Activated T-helper 1 cell treated with anti-CD3 and anti-CD28 coated beads, Interleukin-2, amount 50 U/mL, for 16 hours (primary cell): Measurements from ENCODE around the gene OR2A1.
"Not testable (repeated sequence)": the region's sequence is repeated elsewhere in the genome, so short reads cannot be mapped to it uniquely, and the experiment has no call there.

Experiments
- DNase-seq, 2 donors: peaks; one replicate each; pipeline ENCODE4 v3.0.0-alpha.2; 2020; ENCODE audit warnings: low read depth in 1 of 2, low spot score in 1 of 2

Gene OR2A1

DNA sequence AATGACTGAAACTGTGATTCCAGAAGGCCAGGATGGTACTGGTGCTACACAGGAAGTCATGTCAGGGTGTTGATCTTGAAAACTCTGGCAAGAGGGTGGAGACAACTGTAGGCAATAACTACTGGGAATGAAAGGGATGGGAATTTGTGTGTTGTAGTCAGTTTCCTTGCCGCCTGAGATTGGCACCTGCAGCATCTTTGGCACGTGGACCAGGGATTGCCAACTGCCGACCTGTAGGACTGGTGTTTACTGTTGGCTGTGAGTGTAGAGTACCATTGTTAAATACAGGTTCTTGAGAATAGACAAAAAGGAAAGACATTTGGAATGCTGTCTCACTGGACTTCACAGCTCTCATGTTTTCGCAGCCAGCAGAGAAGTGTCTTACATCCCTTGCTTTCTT is 11.1 kb downstream of the OR2A1 start:
- not testable (repeated sequence) for DNase-seq

DNA sequence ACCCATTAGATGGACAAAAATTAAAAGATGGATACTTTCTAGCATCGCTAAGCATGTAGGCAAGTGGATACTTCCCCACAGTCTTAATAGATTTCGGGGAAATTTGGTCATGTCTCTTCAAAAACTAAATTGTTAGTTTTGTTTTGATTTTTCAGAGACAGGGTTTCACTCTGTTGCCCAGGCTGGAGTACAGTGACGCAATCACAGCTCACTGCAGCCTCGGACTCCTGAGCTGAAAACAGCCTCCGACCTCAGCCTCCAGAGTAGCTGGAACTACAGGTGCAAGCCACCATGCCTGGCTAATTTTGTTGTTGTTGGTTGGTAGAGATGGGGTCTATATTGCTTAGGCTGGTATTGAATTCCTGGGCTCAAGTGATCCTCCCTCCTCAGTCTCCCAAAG is 13.6 kb downstream of the OR2A1 start:
- not testable (repeated sequence) for DNase-seq

DNA sequence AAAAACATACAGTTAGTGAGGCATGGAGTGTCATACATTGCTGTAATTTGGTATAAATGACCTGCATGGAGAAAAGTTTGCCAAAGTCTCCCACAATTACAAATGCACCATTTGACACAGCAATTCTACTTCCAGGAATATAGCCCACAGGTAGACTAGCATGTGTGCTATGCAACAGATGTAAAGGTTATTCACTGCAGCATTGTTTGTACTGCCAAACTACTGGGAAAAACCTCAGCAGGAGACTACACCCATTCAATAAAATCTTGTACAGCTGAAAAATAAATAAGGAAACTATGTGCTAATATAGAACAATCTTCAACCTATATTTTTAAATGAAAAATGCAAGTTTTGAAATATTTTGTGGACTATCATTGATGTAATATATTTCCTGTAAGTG is 17.8 kb downstream of the OR2A1 start:
- DNase-seq, result not testable (repeated sequence)

DNA sequence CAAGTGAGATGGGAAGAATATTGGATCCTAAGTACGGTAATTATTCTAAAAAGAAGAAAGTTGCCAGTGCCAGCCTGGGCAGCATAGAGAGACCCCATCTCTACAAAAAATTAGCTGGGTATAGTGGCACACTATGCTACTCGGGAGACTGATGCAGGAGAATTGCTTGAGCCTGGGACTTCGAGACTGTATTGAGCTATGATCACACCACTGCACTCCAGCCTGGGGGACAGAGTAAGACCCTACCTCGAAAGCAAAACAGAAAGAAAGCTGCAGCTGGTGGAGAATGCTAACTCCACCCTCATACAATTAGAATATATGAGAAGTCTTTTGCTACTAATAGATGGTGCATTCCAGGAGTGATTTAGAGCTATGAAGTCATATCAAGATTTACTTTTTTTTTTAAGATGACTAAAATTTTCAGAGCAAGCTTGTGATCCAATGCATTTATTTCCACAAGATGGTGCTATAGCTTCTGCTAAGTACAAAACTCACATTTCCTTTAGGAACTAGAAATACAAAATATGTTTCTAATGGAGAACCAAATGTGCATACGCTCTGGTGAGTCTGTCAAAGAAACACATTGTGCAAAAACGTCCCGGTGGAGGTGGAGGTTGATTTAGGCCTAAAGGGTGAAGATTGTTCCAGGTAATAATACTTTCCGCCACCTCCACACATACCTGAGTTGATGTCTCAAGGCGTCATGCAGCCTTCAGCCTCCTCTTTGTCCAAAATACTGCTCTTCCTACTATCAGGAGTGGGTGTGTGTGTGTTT is 19.2 kb downstream of the OR2A1 start:
- not testable (repeated sequence) for DNase-seq

DNA sequence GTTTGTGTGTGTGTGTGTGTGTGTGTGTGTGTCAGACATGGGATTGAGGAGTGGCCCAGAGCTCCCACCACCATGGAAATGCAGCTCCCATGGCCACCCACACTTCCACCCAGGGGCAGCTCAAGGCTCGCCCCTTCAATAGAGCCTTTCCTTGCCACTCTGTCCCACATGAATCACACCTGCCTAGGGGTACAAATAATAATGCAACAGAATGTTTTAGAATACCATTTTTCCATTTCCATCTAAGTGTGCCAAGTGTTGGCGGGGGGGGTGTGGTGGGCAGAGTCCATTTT is 19.7 kb downstream of the OR2A1 start:
- DNase-seq, result not testable (repeated sequence)

DNA sequence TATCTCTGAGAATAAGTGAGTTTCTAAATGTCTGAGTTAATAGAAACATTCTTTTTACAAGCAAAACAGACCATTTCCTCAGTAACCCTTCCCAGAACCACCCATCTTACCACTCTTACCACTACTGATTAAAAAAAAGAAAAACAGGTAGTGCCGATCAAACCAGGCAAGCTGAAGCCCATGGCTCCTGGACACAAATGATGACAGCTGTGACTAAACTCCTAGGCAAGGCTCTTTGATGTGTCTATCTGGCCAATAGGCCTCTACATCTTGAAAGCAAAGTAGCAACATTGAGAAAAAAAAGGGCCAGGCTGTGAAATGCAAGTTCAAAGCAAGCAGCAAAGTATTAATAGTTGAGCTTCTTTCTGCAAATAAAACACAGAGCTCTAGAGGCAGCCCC is 36.4 kb downstream of the OR2A1 start:
- not testable (repeated sequence) for DNase-seq

DNA sequence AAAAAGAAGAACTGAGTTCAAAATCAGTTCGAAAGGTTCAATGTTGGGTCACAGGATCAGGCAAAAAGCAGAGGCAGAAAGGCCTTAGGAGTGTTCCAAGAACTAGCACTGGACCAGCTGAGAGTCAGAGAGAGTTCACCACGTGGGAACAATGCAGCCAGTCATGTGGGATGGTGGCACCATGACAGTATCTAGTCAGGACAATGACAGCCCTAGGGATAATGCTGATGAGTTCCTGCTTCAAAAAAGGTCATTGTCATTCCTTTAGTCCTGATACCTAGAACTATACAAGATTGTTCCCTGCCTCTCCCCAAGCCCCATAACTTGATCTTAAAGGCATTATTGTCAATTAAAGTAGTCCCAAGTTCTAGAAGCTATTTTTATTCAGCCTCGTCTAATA is 39.4 kb downstream of the OR2A1 start:
- not testable (repeated sequence) for DNase-seq

DNA sequence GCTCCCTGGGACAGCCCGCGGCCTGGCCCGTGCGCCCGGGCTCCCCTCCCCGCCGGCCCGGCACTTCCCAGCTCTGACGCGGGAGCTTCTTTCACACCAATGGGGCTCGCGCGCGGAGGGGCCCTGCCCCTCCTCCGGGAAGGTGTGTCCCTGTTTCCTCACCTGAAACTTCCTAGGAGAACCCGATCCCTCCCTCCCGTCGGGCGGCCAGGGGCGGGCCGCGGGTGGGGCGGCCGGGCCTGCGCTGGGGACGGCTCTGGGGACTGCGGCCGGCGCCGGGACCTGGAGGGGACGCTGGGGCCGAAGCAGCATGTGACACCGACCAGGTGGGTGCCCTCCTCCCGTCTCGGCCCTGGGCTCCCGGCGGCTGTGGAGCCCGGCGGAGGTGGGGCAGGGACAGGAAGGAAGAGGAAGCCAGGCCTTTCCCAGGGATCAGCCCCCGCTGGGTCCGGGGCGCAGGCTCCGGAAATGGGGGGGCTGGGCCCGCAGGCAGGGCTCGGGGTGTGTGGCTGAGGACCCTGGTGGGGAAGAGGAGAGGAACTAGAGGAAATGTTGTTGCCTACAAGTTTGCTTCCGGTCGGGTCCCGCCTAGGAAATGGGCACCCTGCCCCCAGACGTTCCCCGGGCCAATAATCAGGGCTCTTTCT is 43.1 kb downstream of the OR2A1 start, which contains the start of gene ARHGEF5:
Gene ARHGEF5 (plus strand): TSS at position 227 of the 647 bp plus-strand sequence. CDS start 7,268 bp downstream, outside the sequence.
- DNase-seq, result not testable (repeated sequence)

DNA sequence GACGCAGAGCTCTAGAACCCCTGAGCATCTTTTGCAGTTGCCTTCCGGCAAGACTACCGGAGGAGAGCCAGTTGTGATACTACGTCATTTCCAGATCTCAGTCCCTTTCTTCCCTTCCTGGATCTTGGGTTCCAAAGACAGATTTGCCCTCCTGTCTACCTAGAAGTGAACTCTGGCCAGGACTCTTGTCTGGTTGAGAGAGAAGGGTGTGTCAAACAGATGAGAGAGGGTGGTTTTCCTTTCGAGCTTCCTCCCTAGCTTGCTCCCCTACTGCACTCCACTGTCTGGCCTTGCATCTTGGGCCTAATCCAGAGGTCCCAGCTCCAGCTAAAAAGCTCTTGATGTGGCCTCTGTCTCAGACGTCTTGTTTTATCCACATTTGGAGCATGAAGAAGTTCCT is 44.0 kb downstream of the OR2A1 start:
- DNase-seq, result not testable (repeated sequence)

DNA sequence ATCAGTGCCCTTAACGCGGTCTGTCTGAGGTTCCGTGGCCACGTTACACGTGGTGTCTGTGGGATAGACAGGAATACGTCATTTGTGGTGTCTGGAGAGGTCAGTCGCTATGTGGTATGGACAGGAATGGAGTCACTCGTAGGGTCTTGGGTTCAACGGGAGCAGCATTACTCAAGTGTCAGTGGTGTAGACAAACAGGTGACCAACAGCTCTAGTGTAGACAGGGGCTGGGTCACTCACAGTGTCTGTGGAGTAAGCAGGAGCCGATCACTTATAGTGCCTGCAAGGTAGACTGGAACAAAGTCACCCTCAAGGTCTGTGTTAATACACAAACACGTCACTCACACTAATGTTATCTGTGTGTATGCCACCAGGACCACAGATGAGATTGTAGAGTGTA is 44.6 kb downstream of the OR2A1 start:
- DNase-seq, result not testable (repeated sequence)

DNA sequence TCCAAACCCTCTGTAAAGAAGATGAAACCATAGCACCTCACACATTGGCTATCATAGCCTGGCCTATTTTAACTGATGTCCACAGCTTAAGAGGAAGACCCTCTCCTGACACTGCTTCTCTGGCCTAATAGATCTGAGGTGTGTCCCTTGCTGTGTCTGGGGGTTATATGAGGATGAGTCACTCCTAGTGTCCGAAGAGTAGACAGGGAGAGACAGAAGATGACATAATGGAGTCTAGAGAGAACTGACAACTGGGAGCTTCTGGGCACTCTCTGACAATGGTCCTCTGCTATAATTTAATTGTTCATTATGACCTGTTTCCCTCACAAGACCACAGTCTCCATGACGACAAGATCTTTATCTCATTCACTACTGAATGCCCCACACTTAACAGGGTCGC is 49.8 kb downstream of the OR2A1 start:
- DNase-seq, result not testable (repeated sequence)

DNA sequence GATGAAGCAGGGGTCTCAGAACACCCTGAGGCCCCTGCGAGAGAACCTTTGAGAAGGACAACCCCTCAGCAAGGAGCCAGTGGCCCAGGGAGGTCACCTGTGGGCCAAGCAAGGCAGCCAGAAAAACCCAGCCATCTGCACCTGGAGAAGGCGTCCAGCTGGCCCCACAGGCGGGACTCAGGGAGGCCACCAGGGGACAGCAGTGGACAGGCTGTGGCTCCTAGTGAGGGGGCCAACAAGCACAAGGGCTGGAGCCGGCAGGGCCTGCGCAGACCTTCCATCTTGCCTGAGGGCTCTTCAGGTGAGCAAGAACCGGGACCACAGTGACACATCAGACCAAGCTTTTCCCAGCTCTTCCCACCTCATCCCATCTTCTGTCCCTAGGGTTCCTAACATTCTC is 53.3 kb downstream of the OR2A1 start:
- not testable (repeated sequence) for DNase-seq

DNA sequence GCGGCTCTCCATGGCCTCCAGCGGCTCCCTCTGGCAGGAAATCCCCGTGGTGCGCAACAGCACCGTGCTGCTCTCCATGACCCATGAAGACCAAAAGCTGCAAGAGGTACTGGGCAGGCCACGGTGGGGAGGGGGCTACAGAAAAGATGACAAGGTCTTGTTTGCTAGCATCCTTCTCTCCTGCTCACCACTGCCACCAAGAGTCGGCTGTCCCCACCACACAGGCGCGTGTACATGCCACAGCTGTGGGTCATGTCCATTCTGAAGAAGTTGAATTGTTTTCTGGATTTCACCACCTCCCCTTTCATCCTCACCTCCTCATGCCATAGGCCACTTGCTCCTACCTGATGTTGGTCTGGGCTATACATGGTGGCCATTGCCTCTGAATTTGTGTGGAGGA is 55.0 kb downstream of the OR2A1 start:
- DNase-seq, result not testable (repeated sequence)

DNA sequence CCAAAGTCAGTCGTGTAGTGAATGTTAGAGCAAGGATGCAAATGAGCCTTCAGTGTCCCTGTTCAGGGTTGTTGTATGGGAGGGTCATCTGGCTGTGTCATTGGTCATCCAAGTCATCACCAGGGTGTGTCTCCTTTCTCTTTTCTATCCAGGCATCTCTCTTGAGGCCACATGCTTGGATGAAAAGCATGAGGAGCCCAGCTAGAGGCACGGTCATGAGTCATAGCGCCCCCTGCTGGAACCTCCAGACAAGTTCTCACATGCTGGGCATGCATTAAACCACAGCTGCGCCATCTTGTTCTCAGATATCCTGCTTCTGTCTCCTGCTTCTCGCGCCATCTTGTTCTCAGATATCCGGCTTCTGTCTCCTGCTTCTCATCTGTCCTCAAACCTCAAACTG is 57.0 kb downstream of the OR2A1 start:
- not testable (repeated sequence) for DNase-seq
